NOMO-1 treated with dmso at 0.1 percent for 144 hours (cell line): Measurements from ENCODE around the gene HINT1.
"Not testable (repeated sequence)": the region's sequence is repeated elsewhere in the genome, so short reads cannot be mapped to it uniquely, and the experiment has no call there.

Source experiments
- DNase-seq: peaks from one replicate; lab custom pipeline; 2025; ENCODE audit not compliant: unreplicated experiment; lab: John Stamatoyannopoulos, UW

Gene HINT1

GRCh38 chr5:131171276-131171810, 6.3 kb upstream of the HINT1 start:
- no peak for DNase-seq

DNA sequence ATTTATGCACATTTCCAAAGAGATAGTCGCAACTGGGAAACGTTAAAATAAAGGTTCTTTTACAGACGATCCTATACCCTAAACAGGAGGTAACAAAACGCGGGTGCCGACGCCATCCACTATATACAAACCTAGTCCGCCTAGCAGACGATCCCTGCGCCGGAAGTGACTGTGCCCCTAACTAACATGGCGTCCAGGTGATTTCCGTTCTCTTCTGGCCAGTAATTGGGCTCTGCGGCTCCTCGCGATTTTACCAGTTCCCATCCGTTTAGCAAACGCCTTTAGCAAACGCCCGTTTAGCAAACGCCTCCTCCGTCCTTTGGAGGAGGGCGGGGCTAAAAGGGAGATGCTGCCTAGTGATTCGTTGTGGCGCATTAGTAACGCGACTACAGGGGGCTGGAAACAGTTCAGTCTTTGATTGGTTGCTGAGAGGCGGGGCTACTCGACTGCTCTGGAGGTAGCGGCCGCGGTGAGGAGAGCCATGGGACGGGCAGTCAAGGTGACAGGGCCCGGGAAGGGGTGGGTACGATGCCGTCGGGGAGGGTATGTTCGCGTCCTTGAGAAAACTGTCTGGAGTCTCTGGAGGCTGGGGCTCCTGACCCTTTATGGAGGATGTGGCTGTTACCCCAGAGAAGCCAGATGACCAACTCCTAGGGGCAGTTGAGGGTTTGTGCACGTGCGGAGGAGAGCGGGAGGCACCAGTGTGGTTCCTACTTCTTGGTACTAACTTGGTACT, 5.7 kb upstream of the HINT1 start, which contains the start of gene LYRM7:
TSS of gene LYRM7 (plus strand) at position 405 of the 736 bp plus-strand sequence. CDS start at position 482, 77 bp downstream.
- DNase-seq = peak; percentile 100

DNA sequence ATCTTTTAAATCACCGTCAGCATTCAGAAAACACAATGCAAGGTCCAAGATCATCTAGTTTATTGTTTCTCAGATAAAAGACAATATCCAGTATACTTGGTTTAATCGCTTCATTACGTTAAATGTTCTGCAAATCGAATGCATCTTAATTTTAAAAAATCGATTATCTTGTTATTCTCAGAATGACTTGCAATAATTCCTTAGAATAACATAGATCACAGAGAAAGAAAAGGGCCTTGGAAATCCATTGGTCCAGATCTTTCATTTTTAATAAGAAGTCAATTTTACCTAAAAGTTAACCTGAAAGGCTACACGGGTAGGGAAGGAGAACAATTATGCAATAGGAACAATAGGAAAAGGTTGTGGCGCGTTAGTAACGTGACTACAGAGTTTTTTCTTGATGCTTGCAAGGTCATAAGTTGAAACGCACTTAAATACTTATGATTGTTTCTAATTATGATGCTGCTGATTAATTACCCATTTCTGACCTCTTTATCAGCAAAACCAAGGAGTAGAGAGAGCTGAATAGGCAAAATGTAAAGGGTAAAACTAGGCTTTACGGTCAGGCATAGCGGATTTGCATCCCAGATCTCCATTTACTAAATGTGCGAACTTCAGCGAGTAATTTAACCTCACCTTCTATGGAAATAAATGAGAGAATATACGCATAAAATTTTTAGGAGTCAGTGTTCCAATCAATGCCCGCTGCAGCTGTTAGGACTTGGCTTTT, 4.9 kb upstream of the HINT1 start:
- DNase-seq = no peak

- no peak for DNase-seq
These were observed 2.6 kb upstream of the HINT1 start for GRCh38 chr5:131167615-131168014.

DNA sequence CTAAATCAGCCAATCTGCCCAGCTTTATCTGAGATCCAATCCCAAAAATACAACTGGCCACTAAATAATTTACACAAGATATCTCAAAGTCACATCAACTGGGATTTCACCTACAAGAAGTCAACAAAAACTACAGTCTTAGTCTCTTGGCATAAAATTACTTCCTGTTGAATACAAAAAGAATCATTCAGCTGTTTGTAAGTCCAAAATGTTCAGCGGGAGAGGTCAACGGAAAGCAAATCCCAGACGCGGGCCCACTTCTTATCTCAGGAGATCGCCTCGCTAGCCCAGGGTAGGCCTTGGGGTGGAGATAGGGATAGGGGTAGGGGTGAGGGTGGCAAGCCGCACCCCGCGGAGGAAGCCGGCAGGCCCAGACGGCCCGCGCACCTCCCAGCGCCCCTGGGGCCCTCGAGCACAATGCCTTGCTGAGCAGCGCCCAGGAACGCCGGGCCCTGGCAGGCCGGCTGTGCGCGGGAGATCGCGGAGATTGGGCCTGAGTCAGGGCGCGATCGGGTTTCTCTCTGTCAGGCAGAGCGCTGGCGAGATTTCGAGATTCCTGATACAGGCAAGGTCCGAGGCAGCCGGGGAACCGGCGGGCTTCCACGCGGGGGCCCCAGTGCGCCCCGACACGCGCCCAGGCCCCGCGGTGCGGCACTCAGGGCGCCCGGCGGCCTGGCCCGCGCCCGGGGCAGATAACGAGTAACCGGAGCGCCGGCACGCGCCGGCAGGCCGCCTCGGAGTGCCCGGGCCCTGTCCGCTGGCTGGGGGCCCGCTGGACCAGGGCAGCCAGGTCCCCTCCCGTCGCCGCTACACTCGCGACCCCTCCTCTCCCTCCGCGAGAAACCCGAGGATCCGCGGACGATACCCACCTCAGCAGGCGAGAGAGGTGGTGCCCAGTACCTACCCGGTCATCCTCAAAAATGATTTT, 601 bp downstream of the HINT1 start:
- DNase-seq = peak; percentile 46

DNA sequence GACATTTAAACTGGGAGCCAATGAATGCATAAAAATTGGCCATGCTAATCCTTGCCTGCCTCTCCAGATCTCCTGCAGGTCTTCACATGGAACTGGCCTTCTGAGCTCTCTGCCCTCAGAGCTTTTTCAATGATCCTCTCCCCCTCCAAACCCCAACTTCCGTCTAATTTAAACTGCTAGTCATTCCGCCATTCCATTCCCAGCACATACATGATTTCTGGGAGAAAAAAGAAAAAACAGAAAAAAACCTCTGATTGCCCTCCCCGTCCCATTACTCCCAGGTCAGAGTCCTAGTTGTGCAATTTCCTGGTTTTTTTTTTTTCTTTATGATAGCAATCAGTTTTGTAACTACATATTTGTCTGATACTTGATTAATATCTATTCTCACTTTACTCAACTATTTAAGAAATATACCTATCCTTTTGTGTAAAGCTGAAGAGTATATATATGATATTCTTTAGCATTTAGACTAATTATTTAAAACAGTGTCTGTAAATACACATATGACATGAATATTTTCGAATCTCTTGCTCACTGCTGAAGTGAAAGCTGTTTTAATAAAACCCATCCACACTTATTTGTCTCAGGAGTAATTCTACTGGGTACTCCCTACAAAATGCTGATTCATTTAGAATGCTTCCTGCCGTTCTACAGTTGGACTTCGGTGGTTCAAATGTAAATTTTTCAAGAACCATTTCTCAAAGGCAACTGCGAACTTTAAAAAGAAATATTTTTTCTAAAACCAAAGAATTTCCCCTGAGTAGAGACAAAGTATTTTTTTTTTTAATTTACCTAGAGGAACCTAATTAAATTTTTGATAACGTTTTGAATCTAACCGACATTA, 1.6 kb downstream of the HINT1 start:
- DNase-seq = peak; percentile 40

- no peak for DNase-seq
These were observed 4.9 kb downstream of the HINT1 start for GRCh38 chr5:131160134-131160533.

DNA sequence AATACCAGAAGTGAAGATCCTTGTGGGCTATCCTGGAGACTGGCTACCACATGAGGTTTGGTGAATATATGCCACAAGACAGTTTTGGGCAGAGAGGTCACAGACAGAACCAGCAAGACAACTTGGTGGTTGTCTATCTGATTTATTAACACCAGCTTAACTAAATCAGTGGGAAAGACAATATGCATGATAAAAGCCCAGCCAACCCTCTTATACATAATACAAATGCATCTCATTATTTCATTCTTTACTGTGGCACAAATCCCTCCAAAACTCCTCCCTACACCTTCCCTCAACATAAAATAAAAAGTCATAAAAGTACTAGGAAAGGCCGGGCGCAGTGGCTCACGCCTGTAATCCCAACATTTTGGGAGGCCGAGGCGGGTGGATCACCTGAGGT, 8.1 kb downstream of the HINT1 start:
- DNase-seq = no peak

DNA sequence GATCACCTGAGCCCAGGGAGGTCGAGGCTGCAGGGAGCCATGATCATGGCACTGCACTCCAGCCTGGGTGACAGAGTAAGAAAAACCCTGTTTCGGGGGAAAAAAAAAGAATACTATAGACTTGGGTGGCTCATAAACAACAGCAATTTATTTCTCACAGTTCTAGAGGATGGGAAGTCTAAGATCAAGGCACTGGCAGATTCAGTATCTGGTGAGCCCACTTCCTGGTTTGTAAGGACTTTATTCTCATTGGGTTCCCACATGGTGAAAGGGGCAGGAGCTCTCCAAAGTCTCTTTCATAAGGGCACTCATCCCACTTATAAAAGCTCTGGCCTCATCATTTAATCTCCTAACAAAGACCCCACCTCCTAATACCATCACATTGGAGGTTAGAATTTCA, 8.7 kb downstream of the HINT1 start:
- no peak for DNase-seq

DNA sequence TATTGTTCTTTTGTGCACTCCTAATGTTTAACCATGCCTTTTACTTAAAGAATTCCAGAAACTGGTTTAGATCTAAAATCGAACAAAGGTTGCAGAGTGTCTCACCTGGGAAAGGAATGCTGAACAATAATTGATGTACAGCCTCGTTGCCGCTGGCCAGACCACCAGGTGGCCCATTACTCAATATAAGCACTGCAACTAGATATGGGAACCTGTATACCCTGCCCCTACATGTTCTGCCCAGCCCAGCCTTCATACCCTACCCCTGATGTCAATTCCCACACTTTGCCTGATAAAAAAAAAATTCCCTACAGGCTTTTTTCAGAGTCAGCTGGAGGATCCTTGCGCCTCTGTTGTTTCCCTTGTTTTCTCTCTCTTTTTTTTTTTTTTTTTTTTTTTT, 13.8 kb downstream of the HINT1 start:
- DNase-seq = no peak

- DNase-seq = no peak
These were observed 14.6 kb downstream of the HINT1 start for GRCh38 chr5:131150408-131150807.

- DNase-seq = no peak
These were observed 16.2 kb downstream of the HINT1 start for GRCh38 chr5:131148835-131149234.

- DNase-seq = no peak
These were observed 17.8 kb downstream of the HINT1 start for GRCh38 chr5:131147258-131147657.

DNA sequence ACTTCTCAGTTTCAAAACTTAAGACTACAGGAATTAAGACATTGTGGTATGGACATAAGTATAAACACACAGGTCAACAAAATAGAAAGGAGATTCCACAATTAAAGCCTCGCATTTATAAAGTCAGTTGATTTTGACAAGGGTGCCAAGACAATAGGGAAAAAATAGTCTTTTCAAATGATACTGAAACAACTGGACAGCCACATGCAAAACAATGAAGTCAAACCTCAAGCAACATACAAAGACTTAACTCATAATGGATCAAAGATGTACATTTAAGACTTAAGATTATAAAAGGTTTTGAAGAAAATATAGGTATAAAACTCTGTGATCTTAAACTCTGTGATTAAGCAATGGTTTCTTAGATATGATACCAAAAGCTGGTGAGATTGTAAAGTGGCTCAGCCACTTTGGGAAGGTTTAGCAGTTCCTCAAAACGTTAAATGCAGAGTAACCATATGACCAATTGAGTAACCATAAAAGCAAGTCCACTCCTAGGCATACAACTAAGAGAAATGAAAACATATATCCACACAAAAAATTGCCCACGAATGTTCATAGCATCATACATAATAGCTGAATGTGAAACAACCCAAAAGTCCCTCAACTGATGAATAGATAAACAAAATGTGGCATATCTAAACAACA, 22.0 kb downstream of the HINT1 start:
- DNase-seq = no peak

DNA sequence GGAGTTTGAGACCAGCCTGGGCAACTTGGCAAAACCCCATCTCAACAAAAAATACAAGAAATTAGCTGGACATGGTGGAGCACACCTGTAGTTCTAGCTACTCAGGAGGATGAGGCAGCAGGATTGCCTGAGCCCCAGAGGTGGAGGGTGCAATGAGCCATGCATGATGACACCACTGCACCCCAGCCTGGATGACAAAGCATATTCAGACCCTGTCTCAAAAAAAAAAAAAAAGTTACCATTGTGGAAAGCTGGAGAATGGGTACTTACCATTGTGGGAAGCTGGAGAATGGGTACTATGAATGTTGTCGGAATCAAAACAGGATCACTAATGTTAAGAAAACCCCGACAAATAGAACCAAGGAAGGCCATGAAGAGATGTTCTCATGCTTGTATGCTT, 25.7 kb downstream of the HINT1 start:
- no peak for DNase-seq

- DNase-seq = not testable (repeated sequence)
These were observed 26.6 kb downstream of the HINT1 start for GRCh38 chr5:131138406-131138805.

- DNase-seq = not testable (repeated sequence)
These were observed 32.0 kb downstream of the HINT1 start for GRCh38 chr5:131133091-131133490.

GRCh38 chr5:131129306-131129705, 35.8 kb downstream of the HINT1 start:
- no peak for DNase-seq

DNA sequence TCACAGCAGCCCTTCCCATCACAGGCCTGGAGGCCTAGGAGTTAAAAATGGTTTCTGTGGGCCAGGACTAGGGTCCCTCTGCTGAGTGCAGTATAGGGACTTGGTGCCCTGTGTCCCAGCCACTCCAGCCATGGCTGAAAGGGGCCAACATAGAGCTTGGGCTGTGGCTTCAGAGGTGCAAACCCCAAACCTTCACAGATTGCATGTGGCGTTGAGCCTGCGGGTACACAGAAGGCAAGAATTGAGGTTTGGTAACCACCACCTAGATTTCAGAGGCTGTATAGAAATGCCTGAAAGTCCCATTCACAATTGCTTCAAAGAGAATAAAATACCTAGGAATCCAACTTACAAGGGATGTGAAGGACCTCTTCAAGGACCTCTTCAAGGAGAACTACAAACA, 37.8 kb downstream of the HINT1 start:
- DNase-seq = not testable (repeated sequence)

- no peak for DNase-seq
These were observed 50.3 kb downstream of the HINT1 start for GRCh38 chr5:131114754-131115153.
